PC-9 (cell line): Measurements from ENCODE around the gene EDARADD.

Source experiments
- CTCF ChIP-seq: fragments of 200-600 bp; sonication (generic); conservative IDR thresholded peaks from 2 replicates; pipeline ENCODE4 v1.6.1; 2017; ENCODE audit warnings: mixed run types, antibody characterized with exemption, mild to moderate bottlenecking, moderate library complexity
- EZH2 ChIP-seq: fragments of 200-600 bp; sonication (generic); IDR thresholded peaks from 2 replicates; pipeline ENCODE4 v1.8.0; 2017; ENCODE audit warnings: antibody characterized with exemption, low read depth

- no peak for TF ChIP-seq CTCF
- TF ChIP-seq EZH2: no peak
Measured at GRCh38 chr1:236507022-236507700, 113.1 kb downstream of the EDARADD start.
